Caco-2 (cell line): ENCODE results near the gene HK1. TPM values are rescaled to one million over a fixed set of nuclear protein-coding genes. Genes with fewer than 3 reads are reported as not detected.

ENCODE experiments used
- BruUV-seq: library from RNA; stranded (reverse); fragments of 400-500 nt; replicated peaks from 2 replicates; lab custom pipeline; 2021; lab: Mats Ljungman, UMichigan
- CTCF ChIA-PET: fragments of 300-600 bp; sonication (Branson Sonifier 250); formaldehyde crosslinking; loops from one replicate; lab custom pipeline; 2022; ENCODE audit warnings: antibody characterized with exemption; lab: Charles Lee
- POLR2A ChIA-PET: fragments of 300-600 bp; sonication (Branson Sonifier 250); formaldehyde crosslinking; loops from one replicate; lab custom pipeline; 2022; ENCODE audit warnings: antibody characterized with exemption; lab: Charles Lee
- DNase-seq, 2 experiments: peaks; one replicate each; pipeline versions ENCODE4 v3.0.0 to v3.0.0-alpha.2; 2020 to 2022
- H3K27me3 ChIP-seq: replicated peaks from 2 replicates; pipeline ENCODE4 v1.6.0; 2011; ENCODE audit warnings: low read length; ENCODE audit not compliant: control insufficient read depth, insufficient read depth
- H3K36me3 ChIP-seq: 2 replicates; pipeline ENCODE4 v1.5.1; 2011; ENCODE audit warnings: low read length; ENCODE audit not compliant: control insufficient read depth, insufficient read depth
- H3K4me1 ChIP-seq: fragments of 250-450 bp; sonication (Bioruptor Pico); 2 replicates; pipeline ENCODE4 v1.5.1; 2020; ENCODE audit warnings: mild to moderate bottlenecking
- H3K4me3 ChIP-seq: 2 replicates; pipeline ENCODE4 v1.5.1; 2011; ENCODE audit warnings: low read depth, mild to moderate bottlenecking, control low read depth, low read length
- H3K9me3 ChIP-seq: fragments of 250-450 bp; sonication (Bioruptor Pico); 2 replicates; pipeline ENCODE4 v1.5.1; 2020; ENCODE audit warnings: mild to moderate bottlenecking, moderate library complexity
- H3K27ac Mint-ChIP-seq: one replicate; pipeline ENCODE4 v1.8.0; 2022; ENCODE audit warnings: mixed read lengths; ENCODE audit not compliant: unreplicated experiment
- H3K27me3 Mint-ChIP-seq: one replicate; pipeline ENCODE4 v1.8.0; 2022; ENCODE audit warnings: mixed read lengths; ENCODE audit not compliant: insufficient read depth, unreplicated experiment
- H3K36me3 Mint-ChIP-seq: one replicate; pipeline ENCODE4 v1.8.0; 2022; ENCODE audit warnings: mild to moderate bottlenecking, mixed read lengths; ENCODE audit not compliant: insufficient read depth, unreplicated experiment
- H3K4me1 Mint-ChIP-seq: one replicate; pipeline ENCODE4 v1.8.0; 2022; ENCODE audit warnings: low read depth, mixed read lengths; ENCODE audit not compliant: unreplicated experiment
- H3K4me3 Mint-ChIP-seq: one replicate; pipeline ENCODE4 v1.8.0; 2022; ENCODE audit warnings: mild to moderate bottlenecking, moderate library complexity, mixed read lengths; ENCODE audit not compliant: unreplicated experiment
- H3K9me3 Mint-ChIP-seq: one replicate; pipeline ENCODE4 v1.8.0; 2022; ENCODE audit warnings: mixed read lengths; ENCODE audit not compliant: unreplicated experiment
- intact Hi-C: fragments of 100-400 bp; cut with micrococcal nuclease; formaldehyde crosslinking; loops from one replicate; pipeline ENCODE4 v1.10.0; 2022; ENCODE audit not compliant: unreplicated experiment
- total RNA-seq: library from RNA; stranded (reverse); gene quantifications from 2 replicates; pipeline ENCODE4 v1.2.3, GENCODE V29; 2022
- TF ChIP-seq, protein P1 (sequence below), 2 experiments: fragments of 200-600 bp in 1 of 2; IDR thresholded peaks; 1 replicate in 1 of 2; 2 replicates in 1 of 2; pipeline versions ENCODE4 v1.5.1 to v1.8.0; 2011 to 2022; ENCODE audit warnings: antibody characterized with exemption in 1 of 2, control low read depth in 1 of 2, inconsistent platforms in 1 of 2, low read depth in 1 of 2, low read length in 1 of 2, mild to moderate bottlenecking in 1 of 2, moderate library complexity in 1 of 2; ENCODE audit not compliant: insufficient read depth in 1 of 2, severe bottlenecking in 1 of 2, unreplicated experiment in 1 of 2

HK1 gene
- total RNA-seq, 1 experiment from 2014 or later = 35.4 TPM

DNA sequence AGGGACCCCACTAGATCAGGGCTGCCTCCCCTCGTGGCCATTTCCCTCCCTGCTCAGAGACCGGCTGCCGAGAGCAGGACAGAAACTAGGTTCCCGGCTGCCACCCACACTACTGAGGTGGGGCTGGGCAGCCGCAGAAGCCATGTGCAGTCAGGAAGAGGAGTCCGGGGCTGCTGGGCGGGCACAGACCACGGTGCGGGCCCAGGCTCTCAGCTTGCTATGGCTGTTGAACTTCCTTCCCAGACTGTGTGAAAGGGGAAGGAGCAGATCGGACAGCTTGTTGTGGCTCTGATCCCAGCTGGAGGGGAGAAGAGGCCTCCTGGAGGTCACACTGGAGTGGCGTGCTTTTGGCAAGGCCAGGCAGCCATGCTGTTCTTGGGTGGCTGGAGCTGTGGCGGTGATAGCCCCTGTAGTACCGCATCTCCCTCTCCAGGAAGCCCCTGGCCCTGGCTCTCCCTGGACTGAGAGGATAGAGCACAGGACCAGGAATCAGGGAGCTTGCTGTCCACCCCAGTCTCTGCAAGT lies 56.8 kb downstream of the HK1 start:
- Histone ChIP-seq H3K9me3 (no peaks in the 10 kb centered on the region), H3K4me1 (peaks cover 86% of the 10 kb centered on the region), H3K36me3 (no peaks in the 10 kb centered on the region), H3K4me3 (no peak overlapping the region), H3K27me3 (no peaks in the 10 kb centered on the region)
- no peak overlapping the region for H3K4me3 Mint-ChIP-seq
- ChIA-PET POLR2A (no interaction called here), CTCF (interaction anchor here (0.6 kb wide), 1 partner anchor 193 kb away, joined by 4 read pairs; no protein-coding TSS in a partner anchor)
- peaks cover 14% of the 10 kb centered on the region for H3K36me3 Mint-ChIP-seq
- DNase-seq = no peak
- H3K27ac Mint-ChIP-seq = peak overlapping the region; percentile 86
- intact Hi-C loops = no loop called here
- peaks cover 64% of the 10 kb centered on the region for H3K4me1 Mint-ChIP-seq
- no peaks in the 10 kb centered on the region for H3K9me3 Mint-ChIP-seq
- TF ChIP-seq, protein P1, sequence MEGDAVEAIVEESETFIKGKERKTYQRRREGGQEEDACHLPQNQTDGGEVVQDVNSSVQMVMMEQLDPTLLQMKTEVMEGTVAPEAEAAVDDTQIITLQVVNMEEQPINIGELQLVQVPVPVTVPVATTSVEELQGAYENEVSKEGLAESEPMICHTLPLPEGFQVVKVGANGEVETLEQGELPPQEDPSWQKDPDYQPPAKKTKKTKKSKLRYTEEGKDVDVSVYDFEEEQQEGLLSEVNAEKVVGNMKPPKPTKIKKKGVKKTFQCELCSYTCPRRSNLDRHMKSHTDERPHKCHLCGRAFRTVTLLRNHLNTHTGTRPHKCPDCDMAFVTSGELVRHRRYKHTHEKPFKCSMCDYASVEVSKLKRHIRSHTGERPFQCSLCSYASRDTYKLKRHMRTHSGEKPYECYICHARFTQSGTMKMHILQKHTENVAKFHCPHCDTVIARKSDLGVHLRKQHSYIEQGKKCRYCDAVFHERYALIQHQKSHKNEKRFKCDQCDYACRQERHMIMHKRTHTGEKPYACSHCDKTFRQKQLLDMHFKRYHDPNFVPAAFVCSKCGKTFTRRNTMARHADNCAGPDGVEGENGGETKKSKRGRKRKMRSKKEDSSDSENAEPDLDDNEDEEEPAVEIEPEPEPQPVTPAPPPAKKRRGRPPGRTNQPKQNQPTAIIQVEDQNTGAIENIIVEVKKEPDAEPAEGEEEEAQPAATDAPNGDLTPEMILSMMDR (IDR thresholded peaks at IDR 0.05; ENCODE audit: insufficient read depth in 1 of 2, low read depth in 1 of 2, low read length in 1 of 2, severe bottlenecking in 1 of 2, unreplicated experiment in 1 of 2) = no peak
- H3K27me3 Mint-ChIP-seq = no peaks in the 10 kb centered on the region
- BruUV-seq = no TSS peak

GRCh38 chr10:69335613-69336012 lies 57.3 kb downstream of the HK1 start:
- Mint-ChIP-seq H3K36me3 (peaks cover 14% of the 10 kb centered on the region), H3K4me1 (peaks cover 59% of the 10 kb centered on the region), H3K27me3 (no peaks in the 10 kb centered on the region), H3K9me3 (no peaks in the 10 kb centered on the region), H3K4me3 (no peak overlapping the region), H3K27ac (no peak overlapping the region)
- Histone ChIP-seq H3K27me3 (no peaks in the 10 kb centered on the region), H3K4me1 (peaks cover 84% of the 10 kb centered on the region), H3K9me3 (no peaks in the 10 kb centered on the region), H3K4me3 (no peak overlapping the region), H3K36me3 (no peaks in the 10 kb centered on the region)
- DNase-seq = no peak
- ChIA-PET CTCF (interaction anchor here (0.6 kb wide), 1 partner anchor 193 kb away, joined by 4 read pairs; no protein-coding TSS in a partner anchor), POLR2A (no interaction called here)
- TF ChIP-seq, protein P1 (IDR thresholded peaks at IDR 0.05; ENCODE audit: insufficient read depth in 1 of 2, low read depth in 1 of 2, low read length in 1 of 2, severe bottlenecking in 1 of 2, unreplicated experiment in 1 of 2) = no peak
- BruUV-seq = no TSS peak
- intact Hi-C loops = no loop called here

GRCh38 chr10:69336952-69337295 lies 58.6 kb downstream of the HK1 start:
- peaks cover 55% of the 10 kb centered on the region for H3K4me1 Mint-ChIP-seq
- POLR2A ChIA-PET = no interaction called here
- CTCF ChIA-PET = interaction anchor here (0.5 to 1.3 kb wide), 5 partner anchors 15 to 71 kb away, joined by 3 to 4 read pairs (median 3); no protein-coding TSS in a partner anchor
- H3K27ac Mint-ChIP-seq = peak overlapping the region; percentile 14
- intact Hi-C loops = no loop called here
- peaks cover 14% of the 10 kb centered on the region for H3K36me3 Mint-ChIP-seq
- BruUV-seq = no TSS peak
- Histone ChIP-seq H3K9me3 (no peaks in the 10 kb centered on the region), H3K27me3 (no peaks in the 10 kb centered on the region), H3K36me3 (no peaks in the 10 kb centered on the region), H3K4me3 (no peak overlapping the region), H3K4me1 (peaks cover 72% of the 10 kb centered on the region)
- H3K27me3 Mint-ChIP-seq = no peaks in the 10 kb centered on the region
- H3K9me3 Mint-ChIP-seq = no peaks in the 10 kb centered on the region
- H3K4me3 Mint-ChIP-seq = no peak overlapping the region
- DNase-seq = no peak
- TF ChIP-seq, protein P1 (IDR thresholded peaks at IDR 0.05; ENCODE audit: insufficient read depth in 1 of 2, low read depth in 1 of 2, low read length in 1 of 2, severe bottlenecking in 1 of 2, unreplicated experiment in 1 of 2) = no peak
